RKO (cell line): ENCODE measurements around the gene MGP.

ENCODE experiments used
- DNase-seq: peaks from one replicate; pipeline ENCODE4 v3.0.0-alpha.2; 2016; ENCODE audit warnings: low spot score

Gene MGP

GRCh38 chr12:14885718-14886221 lies at the start of gene MGP:
MGP (minus strand) TSS chr12:14885854; CDS start chr12:14885791, 63 bp downstream.
- DNase-seq, result no peak

DNA sequence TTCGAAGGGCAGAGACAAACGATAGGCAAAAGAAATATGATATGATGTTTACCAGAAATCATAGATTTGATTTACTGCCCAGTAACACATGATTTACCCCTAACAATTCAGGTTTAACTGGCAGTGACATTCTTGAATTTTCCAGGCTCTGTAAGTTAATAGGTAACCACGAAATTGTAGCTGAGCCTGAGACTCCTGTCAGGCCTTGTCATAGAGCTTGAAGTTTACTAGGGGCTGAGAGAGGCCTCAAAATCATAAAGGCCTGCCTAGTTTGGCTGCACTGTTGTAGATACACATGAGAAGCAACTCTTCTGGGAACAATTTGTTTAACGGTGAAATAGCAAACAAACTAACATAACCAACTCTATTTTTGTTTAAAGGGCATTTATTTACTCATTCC lies 49.4 kb upstream of the MGP start:
- no peak for DNase-seq

- DNase-seq, result no peak
These were observed 48.9 kb upstream of the MGP start for GRCh38 chr12:14934511-14934910.

DNA sequence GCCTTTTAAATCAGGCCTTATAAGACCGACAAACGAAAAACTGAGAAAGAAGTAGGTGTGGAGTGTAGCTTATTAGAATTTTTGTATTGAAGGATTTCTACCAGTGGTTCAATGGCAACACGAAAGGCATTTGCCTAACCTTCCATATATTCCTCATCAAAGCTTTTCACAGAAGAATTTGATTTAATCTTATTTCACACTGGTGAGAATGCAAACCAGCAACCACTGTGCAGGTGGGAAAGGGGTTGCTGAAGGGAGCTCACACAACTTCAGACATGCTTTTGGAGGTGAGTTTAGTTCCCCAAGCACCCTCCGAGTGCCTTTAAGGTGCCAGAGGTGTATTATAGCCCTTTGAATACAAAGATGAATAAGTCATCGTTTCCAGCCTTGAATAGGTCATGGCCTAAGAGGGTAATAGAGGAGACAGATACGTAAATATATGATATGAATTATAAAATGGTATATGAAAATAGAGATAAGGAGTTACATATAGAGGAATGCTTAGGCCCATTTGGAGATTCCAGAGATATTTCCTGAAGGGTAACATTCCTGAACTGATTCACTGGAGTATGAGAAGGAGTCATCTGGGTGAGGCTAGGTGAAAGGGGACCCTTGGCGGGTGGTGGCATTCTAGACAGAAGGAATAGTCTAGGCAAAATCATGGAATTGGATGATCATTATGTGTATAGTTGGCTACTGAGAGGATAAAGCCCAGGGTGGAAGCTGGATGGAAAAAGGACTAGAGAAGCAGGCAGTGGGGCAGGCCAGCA lies 46.3 kb upstream of the MGP start:
- no peak for DNase-seq

DNA sequence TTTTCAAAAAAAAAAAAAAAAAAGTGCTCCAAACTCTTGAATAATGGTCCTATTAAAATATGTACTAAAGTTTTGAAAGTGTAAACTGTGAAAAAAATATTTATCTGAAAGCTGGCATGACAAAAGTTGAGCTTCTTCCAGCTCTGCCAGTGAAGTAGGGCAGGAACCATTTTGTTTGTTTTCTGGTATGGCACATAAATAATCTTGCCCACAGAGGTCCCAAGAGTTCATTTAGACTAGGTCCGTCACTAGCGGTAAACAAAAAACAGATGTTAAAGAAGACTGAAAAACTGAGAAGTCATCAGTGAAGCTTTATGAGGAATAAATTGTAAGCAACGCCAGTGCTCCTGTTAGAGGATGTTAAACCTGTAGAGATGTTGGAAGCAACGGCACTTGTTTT lies 45.7 kb upstream of the MGP start:
- DNase-seq, result no peak

DNA sequence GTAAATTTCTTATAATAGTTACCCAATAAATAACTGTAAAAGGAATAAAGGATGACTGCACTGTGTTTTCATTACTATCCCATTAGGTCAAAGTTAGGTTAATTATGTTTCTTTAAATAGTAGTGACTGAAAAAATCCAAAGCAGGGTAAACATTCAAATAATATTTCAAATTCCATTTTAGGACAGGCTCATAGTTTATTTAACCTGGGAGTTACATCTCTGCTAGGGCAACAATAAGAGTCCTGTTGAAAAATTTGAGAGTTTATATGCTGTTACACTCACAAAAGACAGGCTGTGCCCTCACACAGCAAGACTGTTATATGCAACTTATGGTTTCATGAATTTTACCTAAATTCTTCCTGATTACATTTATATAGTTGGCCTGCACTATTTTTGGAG lies 44.6 kb upstream of the MGP start:
- no peak for DNase-seq

DNA sequence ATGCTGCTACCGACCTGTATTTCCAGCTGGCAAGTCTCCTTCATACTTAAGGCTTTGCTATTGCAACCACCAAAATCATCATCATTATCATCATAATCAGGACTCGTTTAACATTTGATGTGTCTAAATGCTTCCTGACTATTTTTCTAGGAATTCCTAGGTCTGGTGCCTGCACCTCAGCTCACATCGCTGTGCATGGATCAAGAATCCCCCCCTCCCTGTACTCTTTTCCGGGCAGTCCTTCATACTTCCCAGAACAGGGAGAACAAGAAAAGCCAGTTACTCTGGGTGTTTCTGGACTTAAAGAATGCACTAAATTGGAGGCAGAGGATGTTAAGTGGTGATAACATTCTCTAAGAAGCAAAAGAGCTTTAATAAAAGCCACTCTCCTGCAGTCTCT lies 43.3 kb upstream of the MGP start:
- no peak for DNase-seq

DNA sequence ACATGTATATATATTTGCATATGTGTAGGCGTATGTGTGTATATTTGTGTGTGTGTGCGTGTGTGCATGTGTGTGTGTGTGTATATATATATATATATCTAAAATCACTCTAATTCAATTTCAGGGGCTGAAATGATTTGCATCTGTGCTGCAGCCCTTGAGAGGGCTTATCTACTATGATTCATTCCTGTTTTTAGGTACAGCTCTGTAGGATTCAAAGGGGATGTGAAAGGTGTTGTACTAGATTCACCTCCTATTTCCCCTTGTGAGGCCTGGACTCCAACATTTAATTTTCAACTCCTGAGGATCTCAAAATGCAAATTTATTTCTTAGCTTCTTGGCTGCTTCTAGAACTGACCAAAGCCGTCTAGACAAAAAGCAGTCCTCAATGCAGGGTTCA lies 41.6 kb upstream of the MGP start:
- no peak for DNase-seq

DNA sequence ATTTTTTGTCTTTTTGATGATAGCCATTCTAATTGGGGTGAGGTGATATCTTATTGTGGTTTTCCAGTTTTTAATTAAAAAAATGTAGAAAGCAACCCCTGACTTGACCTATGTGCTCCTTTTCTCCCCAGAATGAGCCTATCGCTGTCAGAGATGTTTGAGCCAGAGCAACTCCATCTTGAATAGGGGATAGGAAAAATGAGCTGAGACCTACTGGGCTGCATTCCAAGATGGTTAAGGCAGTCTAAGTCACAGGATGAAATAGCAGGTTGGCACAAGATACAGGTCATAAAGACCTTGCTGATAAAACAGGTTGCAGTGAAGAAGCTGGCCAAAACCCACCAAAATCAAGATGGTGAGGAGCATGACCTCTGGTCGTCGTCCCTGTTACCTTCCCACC lies 38.9 kb upstream of the MGP start:
- no peak for DNase-seq

- DNase-seq, result no peak
These were observed 38.3 kb upstream of the MGP start for GRCh38 chr12:14923944-14924343.

GRCh38 chr12:14921218-14921617 lies 35.6 kb upstream of the MGP start:
- no peak for DNase-seq

DNA sequence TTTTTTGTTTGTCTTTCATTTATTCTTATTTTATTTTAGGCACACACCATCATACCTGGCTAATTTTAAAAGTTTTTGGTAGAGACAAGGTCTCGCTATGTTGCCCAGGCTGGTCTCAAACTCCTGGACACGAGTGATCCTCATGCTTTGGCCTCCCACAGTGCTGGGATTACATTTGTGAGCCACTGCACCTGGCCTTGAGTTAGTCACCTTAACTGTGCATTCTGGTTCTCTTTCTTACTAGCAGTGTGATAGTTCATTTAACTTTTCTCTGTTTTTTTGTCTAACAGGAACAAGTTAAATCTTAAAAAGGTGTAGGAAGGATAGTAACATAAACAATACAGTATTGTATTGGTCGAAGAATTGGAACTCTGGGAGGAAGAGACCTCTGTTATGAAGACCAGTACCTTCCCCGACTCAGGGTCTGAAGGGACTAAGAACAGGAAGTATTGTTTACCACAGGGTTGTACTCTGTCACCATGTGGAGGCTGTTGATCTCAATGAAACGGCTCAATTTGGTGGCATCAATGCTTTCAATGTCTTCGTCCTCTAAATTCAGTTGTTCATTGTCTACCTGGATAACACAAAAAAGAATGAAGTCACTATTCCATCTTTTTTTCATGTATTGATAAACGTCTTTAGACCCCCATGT lies 34.9 kb upstream of the MGP start:
- no peak for DNase-seq

GRCh38 chr12:14919455-14919854 lies 33.8 kb upstream of the MGP start:
- no peak for DNase-seq

- no peak for DNase-seq
These were observed 30.1 kb upstream of the MGP start for GRCh38 chr12:14915736-14916135.

DNA sequence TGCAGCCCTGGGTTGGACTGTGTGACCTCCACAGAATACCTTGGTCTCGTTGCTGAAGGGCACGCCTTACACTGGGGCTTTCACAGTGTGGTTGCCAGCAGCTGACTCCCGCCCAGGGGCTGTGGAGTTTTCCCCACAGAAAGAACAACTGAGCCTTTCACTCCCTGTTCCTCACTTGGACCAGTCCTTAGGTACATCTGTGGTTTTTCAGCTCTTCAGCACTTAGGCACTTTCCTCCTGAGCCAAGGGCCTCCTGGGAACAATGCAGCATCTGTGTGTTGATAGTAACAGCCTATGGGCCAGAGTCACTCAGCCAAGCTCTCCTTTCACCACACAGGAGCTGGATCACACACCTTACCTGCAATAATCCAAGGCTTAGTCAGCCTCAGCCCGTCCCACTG lies 27.7 kb upstream of the MGP start:
- DNase-seq, result no peak

- no peak for DNase-seq
These were observed 25.5 kb upstream of the MGP start for GRCh38 chr12:14911131-14911530.

GRCh38 chr12:14910090-14910915 lies 24.6 kb upstream of the MGP start:
- DNase-seq, result peak; percentile 5

GRCh38 chr12:14907953-14908352 lies 22.3 kb upstream of the MGP start:
- DNase-seq, result no peak

GRCh38 chr12:14906114-14906513 lies 20.5 kb upstream of the MGP start:
- DNase-seq, result no peak

DNA sequence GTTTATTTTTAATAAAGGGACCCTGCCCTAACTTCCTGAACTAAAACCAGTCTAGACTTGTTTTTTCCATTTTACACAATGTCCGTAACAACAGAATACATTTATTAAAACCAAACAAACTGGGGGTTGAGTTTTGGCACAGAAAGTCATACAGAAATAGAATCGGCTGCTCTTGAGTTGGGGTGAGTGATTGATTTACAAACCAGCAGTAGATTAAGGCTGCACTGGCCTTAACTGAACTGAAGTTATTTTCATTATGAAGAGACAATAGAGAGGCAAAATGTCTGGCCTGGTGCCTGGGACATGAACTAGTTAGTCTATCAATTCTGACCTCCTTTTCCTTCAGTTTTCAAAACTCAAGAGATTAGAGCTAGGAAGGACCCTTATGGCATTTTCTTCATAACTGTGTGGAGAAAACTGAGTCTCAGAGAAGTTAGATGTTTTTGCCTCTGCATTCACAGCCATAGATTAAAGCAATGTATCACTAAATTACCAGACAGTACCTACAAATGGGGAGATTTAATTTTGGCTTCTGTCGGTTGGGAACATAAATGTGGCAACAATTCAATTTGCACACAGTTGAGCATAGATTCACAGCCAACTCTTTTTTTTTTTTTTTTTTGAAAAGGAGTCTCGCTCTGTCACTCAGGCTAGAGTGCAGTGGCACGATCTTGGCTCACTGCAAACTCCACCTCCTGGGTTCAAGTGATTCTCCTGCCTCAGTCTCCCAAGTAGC lies 19.8 kb upstream of the MGP start:
- DNase-seq, result no peak

DNA sequence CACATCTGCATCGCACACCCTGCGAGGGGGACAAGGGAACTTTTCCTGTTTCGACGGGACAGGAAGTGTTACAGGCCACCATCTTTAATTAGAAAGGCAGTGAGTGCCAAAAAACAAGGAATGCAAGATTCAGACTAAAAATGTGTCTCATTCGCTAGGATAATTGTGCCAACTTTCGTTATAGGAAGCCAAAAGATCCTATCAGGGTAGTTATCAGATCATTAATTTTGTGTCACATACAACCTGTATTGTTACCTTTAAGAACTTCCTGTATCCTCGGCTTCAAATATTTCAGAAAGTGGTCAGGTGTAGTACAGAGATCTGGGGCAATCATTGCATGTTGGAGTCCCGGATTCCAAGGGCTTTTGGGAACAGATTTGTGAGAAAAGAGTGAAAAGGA lies 19.2 kb upstream of the MGP start:
- DNase-seq, result no peak
